IPS-15b (cell line): ENCODE data around the gene C18orf54.
A peak's percentile ranks its signal among the peaks of the same experiment; 100 is the strongest.
"Not testable (repeated sequence)": the region's sequence is repeated elsewhere in the genome, so short reads cannot be mapped to it uniquely, and the experiment has no call there.

Source experiments
- H3K27me3 ChIP-seq: one replicate; pipeline ENCODE4 v1.6.1; 2013; ENCODE audit warnings: low read length; ENCODE audit not compliant: control insufficient read depth, insufficient read depth
- H3K36me3 ChIP-seq: one replicate; pipeline ENCODE4 v1.6.1; 2013; ENCODE audit warnings: low read length; ENCODE audit not compliant: control insufficient read depth, insufficient read depth
- H3K4me1 ChIP-seq: one replicate; pipeline ENCODE4 v1.6.1; 2013; ENCODE audit warnings: mild to moderate bottlenecking, low read length; ENCODE audit not compliant: control insufficient read depth, insufficient read depth
- H3K4me3 ChIP-seq: one replicate; pipeline ENCODE4 v1.5.1; 2013; ENCODE audit warnings: low read depth, low read length
- H3K9ac ChIP-seq: one replicate; pipeline ENCODE4 v1.6.1; 2013; ENCODE audit warnings: low read depth, mild to moderate bottlenecking, low read length
- H3K9me3 ChIP-seq: one replicate; pipeline ENCODE4 v1.6.1; 2013; ENCODE audit warnings: mild to moderate bottlenecking, low read length; ENCODE audit not compliant: control insufficient read depth, insufficient read depth

The C18orf54 gene

DNA sequence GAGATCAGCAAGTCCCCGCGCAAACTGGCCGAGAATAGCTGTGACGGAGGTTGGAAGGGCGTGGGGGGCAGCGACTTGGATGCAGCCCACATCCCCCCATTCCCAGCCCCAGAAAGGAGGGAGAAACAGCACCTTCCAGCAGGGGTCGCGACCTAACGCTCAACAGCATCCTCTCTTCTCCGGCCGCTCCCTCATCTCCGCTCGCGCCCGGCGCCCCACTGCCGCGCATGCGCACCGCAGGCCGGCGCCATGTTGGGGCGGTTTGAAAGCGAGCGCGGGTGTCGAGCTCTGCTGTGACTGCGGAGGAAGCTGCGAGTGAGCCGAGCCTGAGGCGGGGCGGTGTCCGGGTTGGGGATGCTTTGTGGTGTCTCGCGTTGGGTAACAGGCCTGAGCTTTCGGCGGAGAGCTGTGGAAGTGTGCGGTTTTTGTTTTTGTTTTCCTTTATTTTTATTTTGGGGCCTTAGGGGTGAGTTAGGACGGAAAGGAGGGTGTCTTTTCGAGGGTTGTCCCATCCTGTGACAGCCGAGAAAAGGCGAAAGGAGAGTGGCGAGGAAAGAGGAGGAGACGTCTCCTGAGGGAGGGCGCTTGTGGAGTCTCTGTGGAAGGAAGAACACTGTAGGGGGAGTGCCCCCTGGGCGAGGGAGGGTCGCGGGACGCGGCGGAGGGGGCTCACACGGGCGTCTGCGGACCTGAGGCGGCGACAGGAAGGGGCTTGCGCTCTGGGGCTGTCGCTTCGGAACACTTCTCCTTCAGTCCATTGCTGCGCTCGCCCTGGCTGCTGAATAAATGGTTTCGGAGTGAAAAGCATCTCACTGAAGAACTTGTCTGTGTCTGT, at the start of gene C18orf54, which contains the start of gene STARD6:
TSS of gene C18orf54 (plus strand) at position 247 of the 835 bp plus-strand sequence. CDS start 2,667 bp downstream, outside the sequence.
TSS of gene STARD6 (minus strand) at position 199 of the 835 bp plus-strand sequence. CDS start 3,285 bp downstream, outside the sequence.
- Histone ChIP-seq H3K4me3 (peak within 1 kb of the TSS; percentile 90), H3K9ac (peak within 1 kb of the TSS; percentile 75), H3K27me3 (no peaks in the 10 kb centered on the region), H3K36me3 (peaks cover 4% of the 10 kb centered on the region), H3K4me1 (no peaks in the 10 kb centered on the region), H3K9me3 (no peaks in the 10 kb centered on the region)

DNA sequence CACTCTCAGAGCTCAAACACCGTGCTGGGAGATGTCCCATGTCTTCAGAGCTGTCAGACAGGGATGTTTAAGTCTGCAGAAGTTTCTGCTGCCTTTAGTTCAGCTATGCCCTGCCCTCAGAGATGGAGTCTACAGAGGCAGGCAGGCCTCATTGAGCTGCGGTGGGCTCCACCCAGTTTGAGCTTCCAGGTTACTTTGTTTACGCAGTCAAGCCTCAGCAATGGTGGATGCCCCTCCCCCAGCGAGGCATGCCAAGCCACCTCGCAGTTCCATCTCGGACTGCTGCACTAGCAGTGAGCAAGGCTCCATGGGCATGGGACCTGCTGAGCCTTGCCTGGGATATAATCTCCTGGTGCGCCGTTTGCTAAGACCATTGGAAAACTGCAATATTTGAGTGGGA, 48.1 kb upstream of the C18orf54 start:
- not testable (repeated sequence) for H3K4me1 ChIP-seq, H3K27me3 ChIP-seq, H3K9ac ChIP-seq, H3K36me3 ChIP-seq, H3K9me3 ChIP-seq, H3K4me3 ChIP-seq

DNA sequence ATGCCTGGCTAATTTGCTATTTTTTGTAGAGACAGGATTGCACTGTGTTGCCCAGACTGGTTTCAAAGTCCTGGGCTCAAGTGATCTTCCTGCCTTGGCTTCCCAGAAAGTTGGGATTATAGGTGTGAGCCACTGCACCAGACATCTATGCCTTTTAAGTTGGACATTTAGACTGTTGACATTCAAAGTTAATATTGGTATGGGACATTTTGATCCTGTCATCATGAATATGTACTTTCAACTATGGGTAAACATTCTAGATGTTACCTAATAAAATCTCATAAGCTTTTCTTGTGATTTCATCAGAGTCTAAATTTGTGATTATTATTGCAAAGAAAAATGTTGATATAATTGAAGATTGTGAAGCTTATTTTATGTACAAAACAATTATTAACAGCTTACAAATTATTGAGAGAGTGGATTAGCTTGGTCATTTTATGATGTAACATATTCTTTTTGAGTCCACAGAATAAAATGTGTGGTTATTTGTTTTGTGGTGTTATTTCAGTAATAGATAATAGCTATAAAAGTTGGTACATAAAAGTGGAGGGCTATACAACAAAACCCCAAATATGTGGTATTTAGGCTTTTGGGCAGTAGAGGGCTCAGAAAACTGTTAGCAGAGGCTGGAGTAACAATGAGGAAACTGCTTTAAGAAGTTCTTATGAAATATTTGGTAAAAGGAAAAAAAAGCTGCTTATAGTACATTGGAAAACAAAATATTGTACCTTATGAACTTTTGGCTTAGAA, 41.5 kb upstream of the C18orf54 start:
- Histone ChIP-seq H3K36me3 (no peaks in the 10 kb centered on the region), H3K9me3 (no peaks in the 10 kb centered on the region), H3K4me1 (peaks cover 9% of the 10 kb centered on the region), H3K9ac (no peak overlapping the region), H3K27me3 (no peaks in the 10 kb centered on the region), H3K4me3 (no peak overlapping the region)

DNA sequence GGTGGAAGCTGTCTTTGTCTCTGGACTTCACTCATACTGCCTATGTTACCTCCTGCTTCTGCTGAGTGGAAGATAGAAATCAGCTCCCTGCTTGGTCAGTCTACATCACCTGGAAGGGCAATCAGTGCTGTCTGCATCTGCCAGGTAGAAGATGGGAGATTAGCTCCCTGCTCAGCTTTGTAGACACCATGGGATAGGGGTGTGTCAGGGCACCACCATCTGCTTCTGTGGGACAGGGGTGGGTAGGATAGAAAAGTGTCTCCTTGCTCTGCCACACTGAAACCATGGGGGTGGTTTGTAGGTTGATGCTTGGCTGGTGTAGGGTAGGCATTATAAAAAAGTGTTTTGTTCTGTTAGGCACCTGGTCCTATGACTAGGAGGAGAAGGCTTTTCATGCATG, 34.1 kb upstream of the C18orf54 start:
- Histone ChIP-seq H3K4me3 (no peak overlapping the region), H3K36me3 (no peaks in the 10 kb centered on the region), H3K9ac (no peak overlapping the region), H3K9me3 (no peaks in the 10 kb centered on the region), H3K4me1 (peaks cover 9% of the 10 kb centered on the region), H3K27me3 (no peaks in the 10 kb centered on the region)

DNA sequence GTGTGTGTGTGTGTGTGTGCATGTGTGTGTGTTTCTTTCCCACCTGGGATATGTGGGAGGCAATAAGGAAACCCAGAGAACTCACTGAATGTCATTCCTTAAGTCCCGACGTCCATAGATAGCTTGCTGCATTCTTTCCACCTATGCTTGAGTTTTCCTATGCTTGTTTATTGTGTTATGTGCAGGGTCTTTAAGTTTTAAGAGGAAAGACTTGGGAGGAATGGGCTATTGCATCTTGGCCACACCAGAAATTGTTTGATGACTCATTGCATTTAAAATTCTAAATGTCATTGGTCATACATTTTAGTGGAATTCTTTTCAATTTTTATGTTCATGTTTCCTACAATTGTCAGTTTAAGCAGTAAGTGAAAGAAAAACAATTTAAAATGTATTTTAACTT, 33.7 kb upstream of the C18orf54 start:
- no peaks in the 10 kb centered on the region for H3K9me3 ChIP-seq

DNA sequence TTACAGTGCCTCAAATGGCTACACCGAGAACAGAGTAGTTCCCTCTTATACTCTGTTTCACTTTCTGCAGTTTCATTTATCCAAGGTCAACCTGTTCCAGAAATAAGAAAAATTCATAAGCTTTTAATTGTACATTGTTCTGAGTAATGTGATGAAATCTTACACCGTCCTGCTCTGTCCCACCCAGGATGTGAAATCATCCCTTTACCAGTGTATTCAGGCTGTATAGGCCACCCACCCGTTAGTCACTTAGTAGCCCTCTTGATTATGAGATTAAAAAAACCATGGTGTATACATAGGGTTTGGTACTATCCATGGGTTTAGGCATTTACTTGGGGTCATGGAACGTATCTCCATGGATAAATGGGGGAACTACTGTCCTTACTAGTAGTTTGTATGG, 29.9 kb upstream of the C18orf54 start:
- Histone ChIP-seq H3K27me3 (no peaks in the 10 kb centered on the region), H3K4me1 (no peaks in the 10 kb centered on the region), H3K9ac (no peak overlapping the region), H3K36me3 (no peaks in the 10 kb centered on the region), H3K4me3 (no peak overlapping the region), H3K9me3 (no peaks in the 10 kb centered on the region)

More for the DNA sequence above, 33.7 kb upstream of the C18orf54 start:
- peaks cover 9% of the 10 kb centered on the region for H3K4me1 ChIP-seq
- no peaks in the 10 kb centered on the region for H3K27me3 ChIP-seq
- no peaks in the 10 kb centered on the region for H3K36me3 ChIP-seq
- no peak overlapping the region for H3K9ac ChIP-seq
- no peak overlapping the region for H3K4me3 ChIP-seq

DNA sequence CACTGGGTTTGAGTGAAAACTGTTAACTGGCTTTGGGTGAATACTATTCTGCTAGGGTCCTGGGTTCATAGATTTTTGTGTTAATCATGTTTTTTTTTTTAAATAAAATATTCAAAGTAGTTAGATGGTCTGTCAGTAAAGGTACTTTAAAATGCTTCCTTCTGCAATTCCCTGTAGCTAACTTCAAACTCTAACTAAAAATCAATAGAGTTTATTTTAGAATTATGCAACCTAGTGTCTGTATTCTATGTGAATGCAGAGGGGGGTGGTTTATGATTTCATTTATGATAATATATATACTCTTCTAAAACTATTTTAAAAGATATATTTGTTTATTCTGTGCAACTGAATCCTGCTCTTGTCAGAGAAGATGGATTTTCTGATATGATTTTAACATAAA, 27.9 kb upstream of the C18orf54 start:
- Histone ChIP-seq H3K4me1 (no peaks in the 10 kb centered on the region), H3K9me3 (no peaks in the 10 kb centered on the region), H3K4me3 (no peak overlapping the region), H3K9ac (no peak overlapping the region), H3K27me3 (no peaks in the 10 kb centered on the region), H3K36me3 (no peaks in the 10 kb centered on the region)

DNA sequence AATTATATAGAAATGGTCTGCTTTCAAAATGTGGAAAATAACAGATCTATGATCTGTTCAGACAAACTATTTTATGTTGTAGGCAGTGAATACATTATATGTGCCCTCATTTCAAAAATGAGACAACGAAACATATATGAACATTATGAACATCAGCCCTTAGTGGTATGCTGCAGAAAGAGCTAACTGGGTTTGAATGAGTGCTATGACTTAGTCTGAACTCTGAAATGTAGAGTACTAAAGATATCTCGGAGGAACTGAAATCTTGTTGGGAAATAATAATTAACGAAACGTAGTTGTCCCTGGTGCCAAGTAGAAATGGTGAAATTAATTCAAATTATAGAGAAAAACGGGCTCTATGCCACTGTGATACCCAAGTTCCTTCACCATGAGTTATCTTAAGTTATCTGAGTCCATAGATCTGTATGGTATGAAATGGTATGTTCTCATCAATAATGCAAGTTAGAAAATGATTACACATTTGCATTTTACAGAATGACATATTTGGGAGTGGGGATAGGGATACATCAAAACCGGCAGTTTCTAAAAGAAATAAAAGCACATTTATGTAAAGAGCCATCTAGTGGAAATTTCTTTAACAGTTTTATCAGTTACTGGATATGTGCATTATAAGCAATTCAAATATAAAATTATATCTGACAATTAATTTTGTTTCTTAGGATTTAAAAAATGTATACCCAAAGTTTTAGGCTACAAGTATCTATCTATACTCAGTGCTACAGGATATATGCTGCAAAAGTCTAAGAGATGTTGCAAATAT, 26.7 kb upstream of the C18orf54 start:
- H3K27me3 ChIP-seq: no peaks in the 10 kb centered on the region
- H3K9me3 ChIP-seq: no peaks in the 10 kb centered on the region
- no peak overlapping the region for H3K4me3 ChIP-seq
- no peak overlapping the region for H3K9ac ChIP-seq
- H3K4me1 ChIP-seq: no peaks in the 10 kb centered on the region
- H3K36me3 ChIP-seq: no peaks in the 10 kb centered on the region

DNA sequence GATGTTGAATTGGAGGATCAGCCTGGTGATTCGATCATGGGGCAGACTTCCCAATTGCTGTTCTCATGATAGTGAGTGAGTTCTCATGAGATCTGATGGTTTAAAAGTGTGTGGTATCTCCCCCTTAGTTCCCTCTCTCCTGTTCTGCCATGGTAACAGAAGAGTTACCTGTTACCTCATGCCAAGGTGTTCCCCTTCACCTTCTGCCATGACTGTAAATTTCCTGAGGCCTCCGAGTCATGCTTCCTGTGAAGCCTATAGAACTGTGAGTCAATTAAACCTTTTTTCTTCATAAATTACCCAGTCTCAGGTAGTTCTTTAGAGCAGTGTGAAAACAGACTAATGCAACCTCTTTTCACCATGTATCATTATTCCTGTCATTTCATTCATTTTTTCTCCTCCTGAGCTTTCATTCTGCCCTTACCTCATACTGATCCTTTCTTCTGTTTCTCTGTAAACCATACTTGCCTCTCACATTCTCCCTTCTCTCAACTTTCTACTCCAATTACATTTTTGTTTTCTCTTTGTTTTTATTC, 22.0 kb upstream of the C18orf54 start:
- H3K36me3 ChIP-seq: no peaks in the 10 kb centered on the region
- no peak overlapping the region for H3K9ac ChIP-seq
- H3K27me3 ChIP-seq: no peaks in the 10 kb centered on the region
- H3K9me3 ChIP-seq: no peaks in the 10 kb centered on the region
- H3K4me1 ChIP-seq: no peaks in the 10 kb centered on the region
- no peak overlapping the region for H3K4me3 ChIP-seq

DNA sequence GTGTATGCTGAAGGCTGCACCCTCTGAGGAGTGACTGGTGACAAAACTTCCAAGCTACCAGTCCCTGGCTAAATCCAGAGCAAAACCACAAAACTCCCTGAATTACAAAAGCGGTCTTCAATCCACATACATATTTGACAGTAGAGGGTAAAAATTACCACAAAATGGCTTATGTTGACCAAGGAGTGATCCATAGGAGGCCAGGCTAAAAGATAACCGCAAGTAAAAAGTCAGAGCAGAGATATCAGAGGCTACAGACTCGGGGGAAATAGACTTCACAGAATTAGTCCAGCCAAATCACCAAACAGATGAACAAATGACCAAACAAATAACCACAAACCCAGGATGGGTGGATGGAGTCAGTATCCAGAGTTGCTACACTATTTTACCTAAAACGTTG, 19.5 kb upstream of the C18orf54 start:
- H3K36me3 ChIP-seq: no peaks in the 10 kb centered on the region
- H3K9ac ChIP-seq: no peak overlapping the region
- no peaks in the 10 kb centered on the region for H3K4me1 ChIP-seq
- no peaks in the 10 kb centered on the region for H3K27me3 ChIP-seq
- H3K4me3 ChIP-seq: no peak overlapping the region
- H3K9me3 ChIP-seq: no peaks in the 10 kb centered on the region

DNA sequence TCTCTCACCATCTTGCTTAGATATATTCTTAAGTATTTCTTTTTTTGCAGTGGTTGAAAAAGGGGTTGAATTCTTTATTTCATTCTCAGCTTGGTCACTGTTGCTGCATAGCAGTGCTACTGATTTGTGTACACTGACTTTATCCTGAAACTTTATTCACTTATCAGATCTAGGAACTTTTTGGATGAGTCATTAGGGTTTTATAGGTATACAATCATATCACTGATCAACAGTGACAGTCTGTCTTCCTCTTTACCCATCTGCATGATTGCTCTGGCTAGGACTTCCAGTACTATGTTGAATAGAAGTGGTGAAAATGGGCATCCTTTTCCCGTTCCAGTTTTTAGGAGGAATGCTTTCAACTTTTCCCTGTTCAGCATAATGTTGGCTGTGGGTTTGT, 6.5 kb upstream of the C18orf54 start:
- no peaks in the 10 kb centered on the region for H3K4me1 ChIP-seq
- no peaks in the 10 kb centered on the region for H3K9me3 ChIP-seq
- H3K27me3 ChIP-seq: no peaks in the 10 kb centered on the region
- no peak overlapping the region for H3K9ac ChIP-seq
- no peaks in the 10 kb centered on the region for H3K36me3 ChIP-seq
- H3K4me3 ChIP-seq: no peak overlapping the region
